ENCODE results near the gene KCNJ9. TPM values are rescaled to one million over a fixed set of nuclear protein-coding genes. Genes with fewer than 3 reads are reported as not detected.

Gene KCNJ9
- total RNA-seq, 1 donor from 2014 or later = 0.05 TPM

- intact Hi-C loops (cut with micrococcal nuclease) = no loop called here
- DNase-seq = no peak
- no peak overlapping the region for H3K4me3 ChIP-seq
- H3K27me3 ChIP-seq (ENCODE audit: low read depth) = peaks cover 56% of the 10 kb centered on the region
- H3K4me1 ChIP-seq = no peaks in the 10 kb centered on the region
- no peaks in the 10 kb centered on the region for H3K9me3 ChIP-seq (replicated peaks)
- no peak overlapping the region for H3K27ac ChIP-seq (replicated peaks)
- no peaks in the 10 kb centered on the region for H3K36me3 ChIP-seq
- no peak for TF ChIP-seq CTCF (IDR thresholded peaks at IDR 0.05; ENCODE audit: borderline replicate concordance)
Measured at GRCh38 chr1:160052936-160053335, 28.4 kb upstream of the KCNJ9 start.

- Histone ChIP-seq H3K4me1 (no peaks in the 10 kb centered on the region), H3K9me3 (replicated peaks) (no peaks in the 10 kb centered on the region), H3K4me3 (no peak overlapping the region), H3K27ac (replicated peaks) (no peak overlapping the region), H3K27me3 (ENCODE audit: low read depth) (peaks cover 60% of the 10 kb centered on the region), H3K36me3 (no peaks in the 10 kb centered on the region)
- TF ChIP-seq CTCF (IDR thresholded peaks at IDR 0.05; ENCODE audit: borderline replicate concordance) = no peak
- DNase-seq = no peak
- intact Hi-C loops (cut with micrococcal nuclease) = no loop called here
Measured at GRCh38 chr1:160053548-160054365, 27.6 kb upstream of the KCNJ9 start.

GRCh38 chr1:160056648-160057169 is 24.6 kb upstream of the KCNJ9 start:
- intact Hi-C loops (cut with micrococcal nuclease) = no loop called here
- Histone ChIP-seq H3K27ac (replicated peaks) (no peak overlapping the region), H3K9me3 (replicated peaks) (no peaks in the 10 kb centered on the region), H3K27me3 (ENCODE audit: low read depth) (peaks cover 63% of the 10 kb centered on the region), H3K4me1 (no peaks in the 10 kb centered on the region), H3K36me3 (no peaks in the 10 kb centered on the region), H3K4me3 (no peak overlapping the region)
- TF ChIP-seq CTCF (IDR thresholded peaks at IDR 0.05; ENCODE audit: borderline replicate concordance) = no peak
- DNase-seq = no peak

- no peaks in the 10 kb centered on the region for H3K9me3 ChIP-seq (replicated peaks)
- H3K27ac ChIP-seq (replicated peaks) = no peak overlapping the region
- no peaks in the 10 kb centered on the region for H3K36me3 ChIP-seq
- peak; percentile 47 for TF ChIP-seq CTCF (IDR thresholded peaks at IDR 0.05; ENCODE audit: borderline replicate concordance)
- H3K4me1 ChIP-seq = no peaks in the 10 kb centered on the region
- DNase-seq = no peak
- H3K4me3 ChIP-seq = no peak overlapping the region
- peaks cover 65% of the 10 kb centered on the region for H3K27me3 ChIP-seq (ENCODE audit: low read depth)
- intact Hi-C loops (cut with micrococcal nuclease) = no loop called here
Measured at GRCh38 chr1:160058087-160058486, 23.3 kb upstream of the KCNJ9 start.

GRCh38 chr1:160061369-160062229 is 19.7 kb upstream of the KCNJ9 start:
- no peak for TF ChIP-seq CTCF (IDR thresholded peaks at IDR 0.05; ENCODE audit: borderline replicate concordance)
- H3K4me3 ChIP-seq = no peak overlapping the region
- H3K27me3 ChIP-seq (ENCODE audit: low read depth) = peaks cover 34% of the 10 kb centered on the region
- no peaks in the 10 kb centered on the region for H3K9me3 ChIP-seq (replicated peaks)
- intact Hi-C loops (cut with micrococcal nuclease) = no loop called here
- no peaks in the 10 kb centered on the region for H3K4me1 ChIP-seq
- DNase-seq = no peak
- no peak overlapping the region for H3K27ac ChIP-seq (replicated peaks)
- no peaks in the 10 kb centered on the region for H3K36me3 ChIP-seq
